HG02571 (cell line): ENCODE measurements around the gene PHLDA2.

ENCODE experiments used
- ATAC-seq: cut with Tn5 transposase; IDR thresholded peaks from one replicate; pipeline ENCODE4 v1.9.1; 2021; ENCODE audit warnings: mild to moderate bottlenecking, moderate library complexity; ENCODE audit not compliant: unreplicated experiment

Gene PHLDA2

GRCh38 chr11:2928605-2929530 lies at the start of gene PHLDA2:
TSS of gene PHLDA2 (minus strand) at chr11:2929420. CDS start at chr11:2929364, 56 bp downstream.
- no peak for ATAC-seq

- no peak for ATAC-seq
Observed at GRCh38 chr11:2977113-2977512, 47.9 kb upstream of the PHLDA2 start.

GRCh38 chr11:2976294-2977063 lies 47.3 kb upstream of the PHLDA2 start:
- no peak for ATAC-seq

GRCh38 chr11:2975594-2975993 lies 46.4 kb upstream of the PHLDA2 start:
- ATAC-seq: no peak

- ATAC-seq: no peak
Observed at GRCh38 chr11:2974272-2974671, 45.1 kb upstream of the PHLDA2 start.

- ATAC-seq: no peak
Observed at GRCh38 chr11:2968341-2968900, 39.2 kb upstream of the PHLDA2 start.

- no peak for ATAC-seq
Observed at GRCh38 chr11:2964782-2965181, 35.6 kb upstream of the PHLDA2 start.

GRCh38 chr11:2963761-2964160 lies 34.5 kb upstream of the PHLDA2 start:
- ATAC-seq: no peak

- ATAC-seq: no peak
Observed at GRCh38 chr11:2963112-2963754, 34.0 kb upstream of the PHLDA2 start.

GRCh38 chr11:2961080-2961479 lies 31.9 kb upstream of the PHLDA2 start:
- no peak for ATAC-seq

- no peak for ATAC-seq
Observed at GRCh38 chr11:2960139-2960538, 30.9 kb upstream of the PHLDA2 start.

GRCh38 chr11:2958251-2958650 lies 29.0 kb upstream of the PHLDA2 start:
- no peak for ATAC-seq

- ATAC-seq: no peak
Observed at GRCh38 chr11:2955906-2956476, 26.8 kb upstream of the PHLDA2 start.

- no peak for ATAC-seq
Observed at GRCh38 chr11:2954263-2954662, 25.0 kb upstream of the PHLDA2 start.

- no peak for ATAC-seq
Observed at GRCh38 chr11:2952290-2952689, 23.1 kb upstream of the PHLDA2 start.

GRCh38 chr11:2951231-2952110 lies 22.3 kb upstream of the PHLDA2 start:
- ATAC-seq: no peak

- ATAC-seq: no peak
Observed at GRCh38 chr11:2950825-2951224, 21.6 kb upstream of the PHLDA2 start.

- no peak for ATAC-seq
Observed at GRCh38 chr11:2949920-2950319, 20.7 kb upstream of the PHLDA2 start.

GRCh38 chr11:2947744-2948143 lies 18.5 kb upstream of the PHLDA2 start:
- ATAC-seq: no peak

- no peak for ATAC-seq
Observed at GRCh38 chr11:2945757-2946287, 16.6 kb upstream of the PHLDA2 start.
